Natural killer cell treated with Interleukin-12 subunit alpha and Interleukin-12 subunit beta and Interleukin-15 and Interleukin-18, amount 100 ng/mL, for 72 hours (primary cell): Measurements from ENCODE around the gene MAP7. TPM values are rescaled to one million over a fixed set of nuclear protein-coding genes. Genes with fewer than 3 reads are reported as not detected.
A peak's percentile ranks its signal among the peaks of the same experiment; 100 is the strongest.

Experiments
- ATAC-seq, 2 donors: fragments of 150-1000 bp; cut with Tn5 transposase in 1 of 2; sonication (Bioruptor Pico), chemical (Tn5 transposase) in 1 of 2; 2 replicates each; pipeline ENCODE4 v1.10.0; 2021
- DNase-seq: peaks from one replicate; pipeline ENCODE4 v3.0.0; 2022; ENCODE audit warnings: low spot score
- H3K27ac Mint-ChIP-seq, 2 donors: 1 replicate in 1 of 2; 2 replicates in 1 of 2; pipeline ENCODE4 v1.8.0; 2022; ENCODE audit warnings: mixed read lengths in 2 of 2, mild to moderate bottlenecking in 1 of 2, moderate library complexity in 1 of 2
- H3K27me3 Mint-ChIP-seq, 2 donors: 1 replicate in 1 of 2; 2 replicates in 1 of 2; pipeline ENCODE4 v1.8.0; 2022; ENCODE audit warnings: mixed read lengths in 2 of 2
- H3K36me3 Mint-ChIP-seq: one replicate; pipeline ENCODE4 v1.8.0; 2022; ENCODE audit warnings: mixed read lengths
- H3K4me1 Mint-ChIP-seq, 2 donors: 1 replicate in 1 of 2; 2 replicates in 1 of 2; pipeline ENCODE4 v1.8.0; 2022; ENCODE audit warnings: low read depth in 2 of 2, mixed read lengths in 2 of 2, mild to moderate bottlenecking in 1 of 2
- H3K4me3 Mint-ChIP-seq: one replicate; pipeline ENCODE4 v1.8.0; 2022; ENCODE audit warnings: mixed read lengths
- H3K9me3 Mint-ChIP-seq: 2 replicates; pipeline ENCODE4 v1.8.0; 2022; ENCODE audit warnings: mixed read lengths
- total RNA-seq, 2 donors: library from RNA; stranded (reverse); gene quantifications; one replicate each; pipeline ENCODE4 v1.2.3, GENCODE V29; 2022

Gene MAP7
- total RNA-seq, 2 donors from 2014 or later = 0.73 to 0.83 TPM

GRCh38 chr6:136341967-136342366 is 208.3 kb downstream of the MAP7 start:
- Mint-ChIP-seq H3K4me3 (no peak overlapping the region), H3K27ac (no peak overlapping the region), H3K9me3 (no peaks in the 10 kb centered on the region), H3K36me3 (no peaks in the 10 kb centered on the region), H3K4me1 (no peaks in the 10 kb centered on the region), H3K27me3 (no peaks in the 10 kb centered on the region)
- no peak for DNase-seq
- no peak for ATAC-seq

GRCh38 chr6:136341367-136341766 is 208.9 kb downstream of the MAP7 start:
- Mint-ChIP-seq H3K4me3 (no peak overlapping the region), H3K27me3 (no peaks in the 10 kb centered on the region), H3K4me1 (no peaks in the 10 kb centered on the region), H3K27ac (no peak overlapping the region), H3K36me3 (no peaks in the 10 kb centered on the region), H3K9me3 (no peaks in the 10 kb centered on the region)
- DNase-seq = no peak
- ATAC-seq = no peak

- H3K27me3 Mint-ChIP-seq = no peaks in the 10 kb centered on the region
- no peak overlapping the region for H3K27ac Mint-ChIP-seq
These were observed 211.7 kb downstream of the MAP7 start for GRCh38 chr6:136338486-136338885.

GRCh38 chr6:136337606-136338005 is 212.6 kb downstream of the MAP7 start:
- Mint-ChIP-seq H3K36me3 (no peaks in the 10 kb centered on the region), H3K4me3 (no peak overlapping the region), H3K4me1 (no peaks in the 10 kb centered on the region)

More at GRCh38 chr6:136338486-136338885, 211.7 kb downstream of the MAP7 start:
- DNase-seq = no peak
- H3K4me1 Mint-ChIP-seq = no peaks in the 10 kb centered on the region
- no peaks in the 10 kb centered on the region for H3K36me3 Mint-ChIP-seq
- H3K4me3 Mint-ChIP-seq = no peak overlapping the region
- no peak for ATAC-seq
- no peaks in the 10 kb centered on the region for H3K9me3 Mint-ChIP-seq

GRCh38 chr6:136337121-136337520 is 213.1 kb downstream of the MAP7 start:
- Mint-ChIP-seq H3K27me3 (no peaks in the 10 kb centered on the region), H3K27ac (no peak overlapping the region), H3K9me3 (no peaks in the 10 kb centered on the region), H3K4me1 (no peaks in the 10 kb centered on the region), H3K36me3 (no peaks in the 10 kb centered on the region), H3K4me3 (no peak overlapping the region)
- DNase-seq = no peak
- ATAC-seq = no peak

More at GRCh38 chr6:136337606-136338005, 212.6 kb downstream of the MAP7 start:
- Mint-ChIP-seq H3K27ac (no peak overlapping the region), H3K9me3 (no peaks in the 10 kb centered on the region), H3K27me3 (no peaks in the 10 kb centered on the region)
- ATAC-seq = peak in 1 of 2 donors; percentile 40
- DNase-seq = no peak

GRCh38 chr6:136335736-136336363 is 214.4 kb downstream of the MAP7 start:
- no peaks in the 10 kb centered on the region for H3K9me3 Mint-ChIP-seq
- no peaks in the 10 kb centered on the region for H3K4me1 Mint-ChIP-seq
- H3K27ac Mint-ChIP-seq = no peak overlapping the region
- H3K4me3 Mint-ChIP-seq = no peak overlapping the region
- no peaks in the 10 kb centered on the region for H3K36me3 Mint-ChIP-seq
- DNase-seq = no peak
- ATAC-seq = no peak
- no peaks in the 10 kb centered on the region for H3K27me3 Mint-ChIP-seq

- H3K27me3 Mint-ChIP-seq = no peaks in the 10 kb centered on the region
- no peaks in the 10 kb centered on the region for H3K9me3 Mint-ChIP-seq
- no peak overlapping the region for H3K4me3 Mint-ChIP-seq
- no peak for ATAC-seq
- no peak overlapping the region for H3K27ac Mint-ChIP-seq
- no peaks in the 10 kb centered on the region for H3K4me1 Mint-ChIP-seq
- DNase-seq = no peak
- no peaks in the 10 kb centered on the region for H3K36me3 Mint-ChIP-seq
These were observed 215.4 kb downstream of the MAP7 start for GRCh38 chr6:136334853-136335252.

- H3K36me3 Mint-ChIP-seq = no peaks in the 10 kb centered on the region
- no peak overlapping the region for H3K27ac Mint-ChIP-seq
- no peak overlapping the region for H3K4me3 Mint-ChIP-seq
- H3K9me3 Mint-ChIP-seq = no peaks in the 10 kb centered on the region
- ATAC-seq (no peak), DNase-seq (no peak)
- H3K27me3 Mint-ChIP-seq = no peaks in the 10 kb centered on the region
- H3K4me1 Mint-ChIP-seq = no peaks in the 10 kb centered on the region
These were observed 215.8 kb downstream of the MAP7 start for GRCh38 chr6:136334465-136334846.

- no peak overlapping the region for H3K27ac Mint-ChIP-seq
- H3K27me3 Mint-ChIP-seq = no peaks in the 10 kb centered on the region
- no peaks in the 10 kb centered on the region for H3K36me3 Mint-ChIP-seq
- H3K4me3 Mint-ChIP-seq = no peak overlapping the region
- no peaks in the 10 kb centered on the region for H3K4me1 Mint-ChIP-seq
- ATAC-seq (no peak), DNase-seq (no peak)
- no peaks in the 10 kb centered on the region for H3K9me3 Mint-ChIP-seq
These were observed 216.3 kb downstream of the MAP7 start for GRCh38 chr6:136333824-136334464.

GRCh38 chr6:136331461-136331860 is 218.8 kb downstream of the MAP7 start:
- DNase-seq (no peak), ATAC-seq (no peak)
- no peaks in the 10 kb centered on the region for H3K36me3 Mint-ChIP-seq
- H3K27ac Mint-ChIP-seq = no peak overlapping the region
- no peak overlapping the region for H3K4me3 Mint-ChIP-seq
- H3K4me1 Mint-ChIP-seq = no peaks in the 10 kb centered on the region
- H3K9me3 Mint-ChIP-seq = no peaks in the 10 kb centered on the region
- no peaks in the 10 kb centered on the region for H3K27me3 Mint-ChIP-seq

GRCh38 chr6:136330634-136331033 is 219.6 kb downstream of the MAP7 start:
- Mint-ChIP-seq H3K36me3 (no peaks in the 10 kb centered on the region), H3K9me3 (no peaks in the 10 kb centered on the region), H3K27me3 (no peaks in the 10 kb centered on the region), H3K4me1 (no peaks in the 10 kb centered on the region), H3K4me3 (no peak overlapping the region), H3K27ac (no peak overlapping the region)
- DNase-seq (no peak), ATAC-seq (no peak)

- H3K4me1 Mint-ChIP-seq = no peaks in the 10 kb centered on the region
- H3K4me3 Mint-ChIP-seq = no peak overlapping the region
- no peaks in the 10 kb centered on the region for H3K36me3 Mint-ChIP-seq
- no peak overlapping the region for H3K27ac Mint-ChIP-seq
- no peaks in the 10 kb centered on the region for H3K9me3 Mint-ChIP-seq
- H3K27me3 Mint-ChIP-seq = no peaks in the 10 kb centered on the region
- DNase-seq (no peak), ATAC-seq (no peak)
These were observed 224.1 kb downstream of the MAP7 start for GRCh38 chr6:136326038-136326553.

GRCh38 chr6:136324686-136325380 is 225.4 kb downstream of the MAP7 start:
- no peak overlapping the region for H3K4me3 Mint-ChIP-seq
- no peaks in the 10 kb centered on the region for H3K36me3 Mint-ChIP-seq
- H3K4me1 Mint-ChIP-seq = no peaks in the 10 kb centered on the region
- H3K9me3 Mint-ChIP-seq = no peaks in the 10 kb centered on the region
- ATAC-seq (no peak), DNase-seq (no peak)
- no peak overlapping the region for H3K27ac Mint-ChIP-seq
- no peaks in the 10 kb centered on the region for H3K27me3 Mint-ChIP-seq

- ATAC-seq (no peak), DNase-seq (no peak)
- Mint-ChIP-seq H3K36me3 (no peaks in the 10 kb centered on the region), H3K27me3 (no peaks in the 10 kb centered on the region), H3K4me3 (no peak overlapping the region), H3K27ac (no peak overlapping the region), H3K4me1 (no peaks in the 10 kb centered on the region), H3K9me3 (no peaks in the 10 kb centered on the region)
These were observed 226.7 kb downstream of the MAP7 start for GRCh38 chr6:136323431-136324112.
